Mesenteric fat pad (tissue), 1 donor: ENCODE data around the gene ZNF169. TPM values are rescaled to one million over a fixed set of nuclear protein-coding genes. Genes with fewer than 3 reads are reported as not detected.
"Not testable (repeated sequence)": the region's sequence is repeated elsewhere in the genome, so short reads cannot be mapped to it uniquely, and the experiment has no call there.

Experiments
- DNase-seq: peaks from one replicate; pipeline ENCODE4 v3.0.0-alpha.2; 2020; ENCODE audit warnings: low spot score
- total RNA-seq: library from RNA; stranded (reverse); fragmentation: NEBNext Ultra II Directional; extraction: Animal tissue kit (Norgen Biotek cat#: 25700); gene quantifications from one replicate; pipeline ENCODE4 v1.2.1, GENCODE V29; 2021
- donor health status: DM: yes; HTN: yes; CAD: no.

The ZNF169 gene
- total RNA-seq, 1 donor from 2014 or later, result 4.6 TPM

DNA sequence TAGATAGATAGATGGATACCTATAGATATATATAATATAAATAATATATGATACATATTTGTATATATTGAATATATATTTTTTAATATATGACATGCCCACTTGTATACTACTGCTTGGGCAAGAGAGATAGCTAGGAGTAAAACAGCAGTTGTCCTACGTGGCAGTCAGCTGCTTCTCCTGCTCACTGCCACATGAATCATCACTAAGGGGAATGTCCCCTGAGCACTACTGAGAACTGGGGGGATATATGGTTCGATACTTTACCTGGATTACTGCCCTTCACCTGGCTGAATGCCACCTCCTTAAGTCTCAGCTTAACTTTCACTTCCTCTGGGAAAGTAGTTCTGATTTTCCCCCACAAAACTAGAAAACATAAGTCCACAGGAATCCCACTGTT, 82.6 kb downstream of the ZNF169 start:
- not testable (repeated sequence) for DNase-seq

DNA sequence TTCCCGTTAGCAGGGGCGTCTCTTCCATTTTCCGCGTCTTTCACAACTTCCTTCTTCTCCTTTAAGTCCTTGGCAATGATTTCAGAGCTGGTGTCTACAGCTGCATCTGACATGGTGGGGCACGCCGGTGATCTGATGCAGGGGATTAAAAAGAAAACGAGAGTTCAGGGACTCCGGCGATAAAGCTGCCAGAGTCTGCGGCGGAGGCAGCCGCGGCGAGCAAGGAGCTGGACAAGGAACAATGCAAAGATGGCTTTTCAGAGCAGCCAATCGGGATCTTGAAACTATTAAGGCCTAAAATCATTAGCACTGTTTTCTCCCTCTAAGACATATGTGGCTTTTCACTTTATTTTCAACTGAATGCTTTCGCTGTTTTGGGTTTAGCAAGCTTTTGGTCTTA, 88.4 kb downstream of the ZNF169 start:
- not testable (repeated sequence) for DNase-seq

- DNase-seq, result not testable (repeated sequence)
These were observed 89.7 kb downstream of the ZNF169 start for GRCh38 chr9:94348754-94349153.

Other genes with a start within 250 kb of the ZNF169 start
- 13.6 TPM for gene PTPDC1, start 174.8 kb upstream of the ZNF169 start, total RNA-seq
- gene NUTM2F, start 69.3 kb downstream of the ZNF169 start, total RNA-seq, result not detected